ENCODE measurements around the gene ELP1. TPM values are rescaled to one million over a fixed set of nuclear protein-coding genes. Genes with fewer than 3 reads are reported as not detected.

Gene ELP1
- total and polyA plus RNA-seq, 2 of the 4 experiments (the other 2 are of a cell fraction) = 20.0 to 43.2 TPM

GRCh38 chr9:108835831-108836230 is 98.1 kb downstream of the ELP1 start:
- Histone ChIP-seq H3K9ac (ENCODE audit: low read depth, low read length) (no peak overlapping the region), H3K27me3 (ENCODE audit: control insufficient read depth, insufficient read depth, low read length) (no peaks in the 10 kb centered on the region; the same call in none of the 2 replicates), H2BK20ac (ENCODE audit: low read depth, low read length) (no peak overlapping the region), H2BK15ac (ENCODE audit: low read depth, low read length) (no peak overlapping the region), H3K18ac (ENCODE audit: low read depth, low read length) (no peak overlapping the region), H3K36me3 (ENCODE audit: control insufficient read depth, insufficient read depth, low read length) (no peaks in the 10 kb centered on the region), H4K91ac (ENCODE audit: insufficient read depth, low read depth, low read length) (no peak overlapping the region), H3K9me1 (ENCODE audit: insufficient read depth, low read length) (no peaks in the 10 kb centered on the region), H3K4me3 (ENCODE audit: insufficient read depth, low read depth, low read length) (no peak overlapping the region), H3K23ac (ENCODE audit: low read depth, low read length) (no peak overlapping the region), H3K4me1 (ENCODE audit: control insufficient read depth, insufficient read depth, low read length) (no peaks in the 10 kb centered on the region), H3K27ac (ENCODE audit: insufficient read depth, low read length) (no peak overlapping the region), H3K79me1 (ENCODE audit: low read depth in 1 of 2, low read length in 2 of 2) (no peaks in the 10 kb centered on the region), H4K5ac (ENCODE audit: low read depth, low read length) (no peak overlapping the region), H2AK9ac (replicated peaks; ENCODE audit: low read depth, low read length, poor library complexity) (no peak overlapping the region), H3K9me3 (ENCODE audit: control insufficient read depth, insufficient read depth, low read length) (no peaks in the 10 kb centered on the region), H2AK5ac (ENCODE audit: low read depth, low read length) (no peak overlapping the region), H4K20me1 (ENCODE audit: insufficient read depth, low read length) (no peaks in the 10 kb centered on the region), H3K14ac (replicated peaks; ENCODE audit: low read depth, low read length) (no peak overlapping the region), H4K8ac (ENCODE audit: low read depth in 2 of 2, low read length in 2 of 2) (no peak overlapping the region), H3K4me2 (ENCODE audit: low read depth, low read length) (no peak overlapping the region), H2BK120ac (ENCODE audit: low read depth, low read length) (no peak overlapping the region), H2BK5ac (ENCODE audit: low read depth, low read length, poor library complexity, severe bottlenecking) (no peak overlapping the region), H3K4ac (ENCODE audit: low read depth, low read length) (no peak overlapping the region), H3K56ac (ENCODE audit: extremely low read depth, insufficient read depth, low read length) (no peak overlapping the region), H2AFZ (replicated peaks; ENCODE audit: low read length, poor library complexity) (no peak overlapping the region)
- dilution Hi-C loops (cut with HindIII; ENCODE audit: low sequenced_read_pairs, unreplicated experiment) (no loop called here), in situ Hi-C loops (cut with MboI; ENCODE audit: low sequenced_read_pairs) (no loop called here), intact Hi-C loops (cut with micrococcal nuclease) (no loop called here)
- no peak for TF ChIP-seq CEBPB (IDR thresholded peaks at IDR 0.05; ENCODE audit: low read depth, low read length)
- TF ChIP-seq BHLHE40 (IDR thresholded peaks at IDR 0.05; ENCODE audit: low read depth, low read length) = no peak
- TF ChIP-seq RCOR1 (IDR thresholded peaks at IDR 0.05; ENCODE audit: insufficient replicate concordance, low read length) = no peak
- TF ChIP-seq MAFK (IDR thresholded peaks at IDR 0.05; ENCODE audit: low read depth, low read length) = no peak
- no peak for TF ChIP-seq MXI1 (IDR thresholded peaks at IDR 0.05; ENCODE audit: borderline replicate concordance, low read depth, low read length)
- TF ChIP-seq SMC3 (IDR thresholded peaks at IDR 0.05; ENCODE audit: low read depth, low read length) = no peak
- TF ChIP-seq CTCF (conservative IDR thresholded peaks at IDR 0.05; ENCODE audit: low read depth, low read length) = no peak
- no peak for TF ChIP-seq ELK1 (IDR thresholded peaks at IDR 0.05; ENCODE audit: borderline replicate concordance, low read depth, low read length)
- ATAC-seq (ENCODE audit: low read depth) (no peak), DNase-seq (no peak)
- BruUV-seq (replicated peaks) = no TSS peak
- WGBS, 2 experiments (ENCODE audit: extremely low coverage in 2 of 2, insufficient read length in 1 of 2) = 87% methylated on average over 3 of the region's 7 CpGs; no CpG with 5 or more reads in 1 of the 2 experiments
- POLR2A ChIA-PET (ENCODE audit: unreplicated experiment) = no interaction called here
- CTCF ChIA-PET = interaction anchor here (0.8 kb wide), 1 partner anchor 58 kb away, joined by 3 read pairs; no protein-coding TSS in a partner anchor
